Endothelial cell of umbilical vein (primary cell): ENCODE measurements around the gene PID1. TPM values are rescaled to one million over a fixed set of nuclear protein-coding genes. Genes with fewer than 3 reads are reported as not detected.

Experiments used
- BruUV-seq: library from RNA; stranded (reverse); fragments of 400-500 nt; replicated peaks from 2 replicates; lab custom pipeline; 2021; lab: Mats Ljungman, UMichigan
- CTCF ChIA-PET: fragments of 300-600, 350-600 bp; sonication (Branson Sonifier 250); formaldehyde crosslinking; loops from one replicate; lab custom pipeline; 2021; ENCODE audit warnings: antibody characterized with exemption, inconsistent platforms; lab: Charles Lee
- POLR2A ChIA-PET: fragments of 300-600, 350-600 bp; sonication (Branson Sonifier 250); formaldehyde crosslinking; loops from one replicate; lab custom pipeline; 2021; ENCODE audit warnings: antibody characterized with exemption, inconsistent platforms; lab: Charles Lee
- DNase-seq: peaks from one replicate; pipeline ENCODE4 v3.0.0-alpha.2; 2011; ENCODE audit warnings: low read depth, low spot score
- FAIRE-seq: peaks from 2 replicates; lab custom pipeline; 2011; peaks lifted over from hg19 to GRCh38; lab: Jason Lieb, UNC
- H2AFZ ChIP-seq: 2 replicates; pipeline ENCODE4 v1.6.0; 2012; ENCODE audit warnings: low read depth, low read length, control low read depth, inconsistent platforms
- H3K27ac ChIP-seq: 2 replicates; pipeline ENCODE4 v1.5.1; 2011; ENCODE audit warnings: low read depth, mild to moderate bottlenecking, control low read depth, low read length, moderate library complexity; ENCODE audit not compliant: insufficient read depth
- H3K27me3 ChIP-seq, 2 experiments: 2 replicates each; pipeline versions ENCODE4 v1.6.0 to v1.6.1; 2011; ENCODE audit warnings: low read length in 2 of 2, mixed read lengths in 1 of 2; ENCODE audit not compliant: control insufficient read depth in 2 of 2, insufficient read depth in 2 of 2
- H3K36me3 ChIP-seq, 2 experiments: 2 replicates in 1 of 2; 3 replicates in 1 of 2; pipeline ENCODE4 v1.5.1; 2011; ENCODE audit warnings: low read length in 2 of 2, mild to moderate bottlenecking in 1 of 2, moderate library complexity in 1 of 2; ENCODE audit not compliant: control insufficient read depth in 2 of 2, insufficient read depth in 2 of 2; ENCODE audit errors: extremely low read depth in 1 of 2
- H3K4me1 ChIP-seq: 3 replicates; pipeline ENCODE4 v1.5.1; 2011; ENCODE audit warnings: mild to moderate bottlenecking, low read length; ENCODE audit not compliant: control insufficient read depth, insufficient read depth; ENCODE audit errors: extremely low read depth
- H3K4me2 ChIP-seq: 2 replicates; pipeline ENCODE4 v1.6.1; 2011; ENCODE audit warnings: low read length, control low read depth, mixed read lengths; ENCODE audit not compliant: insufficient read depth
- H3K4me3 ChIP-seq, 3 experiments: fragments of 200-600 bp in 1 of 3; sonication (generic), shearing (Covaris generic) in 1 of 3; replicated peaks in 1 of 3; 2 replicates each; pipeline ENCODE4 v1.5.1; 2011 to 2016; ENCODE audit warnings: control low read depth in 3 of 3, low read length in 3 of 3, mild to moderate bottlenecking in 2 of 3, inconsistent platforms in 1 of 3, low read depth in 1 of 3, moderate library complexity in 1 of 3; ENCODE audit not compliant: insufficient read depth in 1 of 3
- H3K79me2 ChIP-seq: 2 replicates; pipeline ENCODE4 v1.6.0; 2012; ENCODE audit warnings: low read length, inconsistent platforms; ENCODE audit not compliant: control insufficient read depth, insufficient read depth
- H3K9ac ChIP-seq: replicated peaks from 2 replicates; pipeline ENCODE3; 2011; ENCODE audit warnings: low read length, control low read depth; ENCODE audit not compliant: insufficient read depth; ENCODE audit errors: extremely low read depth
- H3K9me1 ChIP-seq: replicated peaks from 3 replicates; pipeline ENCODE4 v1.6.0; 2011; ENCODE audit warnings: mild to moderate bottlenecking, low read length; ENCODE audit not compliant: control insufficient read depth, insufficient read depth; ENCODE audit errors: extremely low read depth
- H3K9me3 ChIP-seq: replicated peaks from 2 replicates; pipeline ENCODE4 v1.5.1; 2012; ENCODE audit warnings: low read length, inconsistent platforms; ENCODE audit not compliant: control insufficient read depth, insufficient read depth
- H4K20me1 ChIP-seq: replicated peaks from 2 replicates; pipeline ENCODE3; 2011; ENCODE audit warnings: mild to moderate bottlenecking, low read length; ENCODE audit not compliant: control insufficient read depth, insufficient read depth; ENCODE audit errors: extremely low read depth
- EZH2 ChIP-seq: IDR thresholded peaks from 2 replicates; pipeline ENCODE4 v1.6.1; 2012; ENCODE audit warnings: borderline replicate concordance, low read depth, mild to moderate bottlenecking, moderate library complexity, low read length, inconsistent platforms; ENCODE audit not compliant: severe bottlenecking
- FOS ChIP-seq: IDR thresholded peaks from 2 replicates; pipeline ENCODE4 v1.6.1; 2011; ENCODE audit warnings: mild to moderate bottlenecking, low read length, moderate library complexity, borderline replicate concordance; ENCODE audit not compliant: insufficient read depth
- GATA2 ChIP-seq: IDR thresholded peaks from 2 replicates; pipeline ENCODE4 v1.7.0; 2011; ENCODE audit warnings: low read depth, mild to moderate bottlenecking, moderate library complexity, mixed read lengths, low read length; ENCODE audit not compliant: insufficient read length, insufficient read depth
- JUN ChIP-seq: IDR thresholded peaks from 2 replicates; pipeline ENCODE4 v1.6.1; 2011; ENCODE audit warnings: borderline replicate concordance, low read depth; ENCODE audit not compliant: insufficient read length, insufficient read depth
- MYC ChIP-seq: IDR thresholded peaks from one replicate; pipeline ENCODE4 v1.6.1; 2011; ENCODE audit warnings: mild to moderate bottlenecking, low read depth, low read length
- POLR2A ChIP-seq: IDR thresholded peaks from 2 replicates; pipeline ENCODE4 v1.6.1; 2012; ENCODE audit warnings: low read depth, mild to moderate bottlenecking, control low read depth, low read length
- POLR2AphosphoS5 ChIP-seq: IDR thresholded peaks from 2 replicates; pipeline ENCODE4 v1.6.1; 2012; ENCODE audit warnings: low read depth, mild to moderate bottlenecking, control low read depth, low read length, moderate library complexity; ENCODE audit not compliant: insufficient read depth
- dilution Hi-C: fragments of 300-500 bp; cut with MboI; formaldehyde crosslinking; loops from one replicate; pipeline ENCODE4 v1.15.0; 2019; ENCODE audit warnings: low sequenced_read_pairs; ENCODE audit not compliant: extremely low pct_ligation_motif_present
- intact Hi-C: fragments of 100-400 bp; cut with micrococcal nuclease; formaldehyde crosslinking; loops from one replicate; pipeline ENCODE4 v1.10.0; 2022
- polyA plus RNA-seq, 4 experiments: library from polyadenylated mRNA; depleted of rRNA in 3 of 4; stranded (reverse) in 3 of 4; unstranded in 1 of 4; fragments of >200 nt; gene quantifications; 2 replicates each; pipeline versions ENCODE4 v1.2.1 to v1.2.3, GENCODE V29; 2011 to 2012; ENCODE audit warnings: missing spikeins in 1 of 4
- total RNA-seq: library from RNA; stranded (reverse); gene quantifications from 2 replicates; pipeline ENCODE4 v1.2.3, GENCODE V29; 2021
- TF ChIP-seq, protein P1 (sequence below): IDR thresholded peaks from 2 replicates; pipeline ENCODE4 v1.6.1; 2011; ENCODE audit not compliant: insufficient read depth, insufficient read length
- TF ChIP-seq, protein P2 (sequence below), 2 donors: IDR thresholded peaks; 1 replicate in 1 of 2; 2 replicates in 1 of 2; pipeline ENCODE4 v1.5.1; 2011; ENCODE audit warnings: low read length in 2 of 2, mild to moderate bottlenecking in 2 of 2, moderate library complexity in 2 of 2, control low read depth in 1 of 2, inconsistent platforms in 1 of 2, low read depth in 1 of 2; ENCODE audit not compliant: insufficient read depth in 1 of 2; ENCODE audit errors: extremely low read depth in 1 of 2

PID1 gene
- total and polyA plus RNA-seq, 2 donors (not counting 3 experiments of a cell fraction or from before 2014, with no cell fraction given) = not detected

DNA sequence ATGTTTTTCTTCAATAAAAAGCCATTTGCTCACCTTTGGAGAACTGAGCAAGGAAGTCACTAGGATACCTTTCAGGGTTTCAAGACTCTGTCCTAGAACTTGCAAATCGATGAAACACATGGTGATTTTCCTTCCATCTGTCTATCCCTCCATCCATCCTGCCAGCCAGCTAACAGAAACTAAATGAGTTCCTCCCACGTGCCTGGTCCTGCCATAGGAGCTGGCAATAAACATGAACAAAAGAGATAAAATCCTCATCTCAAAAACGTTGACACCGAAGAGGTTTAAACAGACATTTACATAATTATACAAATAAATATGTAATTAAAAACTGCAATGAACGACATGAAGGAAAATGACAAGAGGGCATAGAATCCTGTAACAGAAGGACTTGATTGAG lies 249.0 kb downstream of the PID1 start:
- ChIA-PET POLR2A (no interaction called here), CTCF (no interaction called here)
- Histone ChIP-seq H3K4me1 (no peaks in the 10 kb centered on the region), H3K36me3 (no peaks in the 10 kb centered on the region), H3K9me3 (peaks cover 3% of the 10 kb centered on the region), H3K9ac (no peak overlapping the region), H2AFZ (no peak overlapping the region), H3K27me3 (no peaks in the 10 kb centered on the region), H4K20me1 (no peaks in the 10 kb centered on the region), H3K27ac (no peak overlapping the region), H3K9me1 (no peaks in the 10 kb centered on the region), H3K79me2 (no peaks in the 10 kb centered on the region), H3K4me2 (no peak overlapping the region), H3K4me3 (no peak overlapping the region)
- no TSS peak for BruUV-seq
- FAIRE-seq (no peak), DNase-seq (no peak)
- intact Hi-C loops = no loop called here
- TF ChIP-seq GATA2 (no peak), POLR2A (no peak), MYC (no peak), POLR2AphosphoS5 (no peak), FOS (no peak), EZH2 (no peak), JUN (no peak)
- TF ChIP-seq, protein P1, sequence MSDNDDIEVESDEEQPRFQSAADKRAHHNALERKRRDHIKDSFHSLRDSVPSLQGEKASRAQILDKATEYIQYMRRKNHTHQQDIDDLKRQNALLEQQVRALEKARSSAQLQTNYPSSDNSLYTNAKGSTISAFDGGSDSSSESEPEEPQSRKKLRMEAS = no peak
- TF ChIP-seq, protein P2, sequence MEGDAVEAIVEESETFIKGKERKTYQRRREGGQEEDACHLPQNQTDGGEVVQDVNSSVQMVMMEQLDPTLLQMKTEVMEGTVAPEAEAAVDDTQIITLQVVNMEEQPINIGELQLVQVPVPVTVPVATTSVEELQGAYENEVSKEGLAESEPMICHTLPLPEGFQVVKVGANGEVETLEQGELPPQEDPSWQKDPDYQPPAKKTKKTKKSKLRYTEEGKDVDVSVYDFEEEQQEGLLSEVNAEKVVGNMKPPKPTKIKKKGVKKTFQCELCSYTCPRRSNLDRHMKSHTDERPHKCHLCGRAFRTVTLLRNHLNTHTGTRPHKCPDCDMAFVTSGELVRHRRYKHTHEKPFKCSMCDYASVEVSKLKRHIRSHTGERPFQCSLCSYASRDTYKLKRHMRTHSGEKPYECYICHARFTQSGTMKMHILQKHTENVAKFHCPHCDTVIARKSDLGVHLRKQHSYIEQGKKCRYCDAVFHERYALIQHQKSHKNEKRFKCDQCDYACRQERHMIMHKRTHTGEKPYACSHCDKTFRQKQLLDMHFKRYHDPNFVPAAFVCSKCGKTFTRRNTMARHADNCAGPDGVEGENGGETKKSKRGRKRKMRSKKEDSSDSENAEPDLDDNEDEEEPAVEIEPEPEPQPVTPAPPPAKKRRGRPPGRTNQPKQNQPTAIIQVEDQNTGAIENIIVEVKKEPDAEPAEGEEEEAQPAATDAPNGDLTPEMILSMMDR (IDR thresholded peaks at IDR 0.05; ENCODE audit: extremely low read depth in 1 of 2, insufficient read depth in 1 of 2, low read depth in 1 of 2, low read length in 2 of 2) = no peak
- dilution Hi-C loops = no loop called here
